BE2C (cell line): ENCODE results near the gene SEMA7A.

Experiments used
- DNase-seq: peaks from one replicate; pipeline ENCODE4 v3.0.0-alpha.2; 2020
- H3K27me3 ChIP-seq: fragments of 250-450 bp; sonication (Bioruptor Pico); 2 replicates; pipeline ENCODE4 v1.5.1; 2020; ENCODE audit warnings: mild to moderate bottlenecking
- H3K36me3 ChIP-seq: fragments of 250-450 bp; sonication (Bioruptor Pico); 2 replicates; pipeline ENCODE4 v1.5.1; 2020; ENCODE audit warnings: mild to moderate bottlenecking
- H3K4me1 ChIP-seq: fragments of 250-450 bp; sonication (Bioruptor Pico); 2 replicates; pipeline ENCODE4 v1.5.1; 2020
- H3K4me3 ChIP-seq: 2 replicates; pipeline ENCODE4 v1.5.1; 2011; ENCODE audit warnings: low read depth, low read length
- H3K9me3 ChIP-seq: fragments of 250-450 bp; sonication (Bioruptor Pico); 2 replicates; pipeline ENCODE4 v1.5.1; 2020
- TF ChIP-seq, protein P1 (sequence below): IDR thresholded peaks from 2 replicates; pipeline ENCODE4 v1.5.1; 2012; ENCODE audit warnings: mild to moderate bottlenecking, low read depth, low read length

Gene SEMA7A

DNA sequence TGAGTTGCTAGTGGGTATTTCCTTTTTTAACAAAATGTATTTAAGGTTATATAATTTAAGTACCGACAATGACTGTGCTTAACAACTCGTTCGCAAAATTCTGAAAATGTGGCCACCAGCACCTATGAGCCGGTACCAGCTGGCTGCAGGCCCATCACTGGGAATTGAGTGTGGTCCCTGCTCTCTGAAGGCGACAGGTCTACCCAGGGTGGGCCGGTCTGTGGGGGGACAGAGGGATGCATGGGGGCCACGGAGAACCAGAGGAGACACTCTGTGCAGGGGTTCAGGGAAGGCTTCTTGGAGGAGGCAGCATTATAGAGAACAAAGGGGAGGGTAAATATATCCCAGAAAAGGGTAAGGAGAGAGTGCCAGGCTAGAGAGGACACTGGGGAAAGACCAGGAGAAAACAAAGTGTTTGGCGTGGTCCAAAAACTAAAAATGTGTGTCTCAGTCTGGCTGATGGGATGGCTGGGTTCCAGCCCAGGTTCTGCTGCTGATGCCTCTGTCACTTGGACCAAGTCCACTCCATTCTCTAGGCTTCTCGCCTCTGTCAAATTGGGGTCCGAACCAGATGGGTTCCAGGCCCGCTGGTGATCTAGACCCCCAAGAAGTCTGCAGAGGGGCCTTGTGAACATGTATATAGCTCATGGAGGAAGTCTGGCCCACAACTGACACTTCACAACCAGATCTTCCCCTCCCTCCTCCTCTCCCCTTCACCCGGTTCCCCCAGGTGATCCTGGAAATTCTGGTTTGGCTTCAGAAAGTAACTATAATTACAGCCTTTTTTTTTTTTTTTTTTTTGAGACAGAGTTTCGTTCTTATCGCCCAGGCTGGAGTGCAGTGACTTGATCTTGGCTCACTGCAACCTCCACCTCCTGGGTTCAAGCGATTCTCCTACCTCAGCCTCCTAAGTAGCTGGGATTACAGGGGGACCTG, 55.7 kb downstream of the SEMA7A start:
- Histone ChIP-seq H3K36me3 (no peaks in the 10 kb centered on the region), H3K9me3 (no peaks in the 10 kb centered on the region), H3K27me3 (no peaks in the 10 kb centered on the region), H3K4me1 (peaks cover 3% of the 10 kb centered on the region; the same call in 1 of the 2 replicates), H3K4me3 (no peak overlapping the region)
- TF ChIP-seq, protein P1, sequence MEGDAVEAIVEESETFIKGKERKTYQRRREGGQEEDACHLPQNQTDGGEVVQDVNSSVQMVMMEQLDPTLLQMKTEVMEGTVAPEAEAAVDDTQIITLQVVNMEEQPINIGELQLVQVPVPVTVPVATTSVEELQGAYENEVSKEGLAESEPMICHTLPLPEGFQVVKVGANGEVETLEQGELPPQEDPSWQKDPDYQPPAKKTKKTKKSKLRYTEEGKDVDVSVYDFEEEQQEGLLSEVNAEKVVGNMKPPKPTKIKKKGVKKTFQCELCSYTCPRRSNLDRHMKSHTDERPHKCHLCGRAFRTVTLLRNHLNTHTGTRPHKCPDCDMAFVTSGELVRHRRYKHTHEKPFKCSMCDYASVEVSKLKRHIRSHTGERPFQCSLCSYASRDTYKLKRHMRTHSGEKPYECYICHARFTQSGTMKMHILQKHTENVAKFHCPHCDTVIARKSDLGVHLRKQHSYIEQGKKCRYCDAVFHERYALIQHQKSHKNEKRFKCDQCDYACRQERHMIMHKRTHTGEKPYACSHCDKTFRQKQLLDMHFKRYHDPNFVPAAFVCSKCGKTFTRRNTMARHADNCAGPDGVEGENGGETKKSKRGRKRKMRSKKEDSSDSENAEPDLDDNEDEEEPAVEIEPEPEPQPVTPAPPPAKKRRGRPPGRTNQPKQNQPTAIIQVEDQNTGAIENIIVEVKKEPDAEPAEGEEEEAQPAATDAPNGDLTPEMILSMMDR, result no peak
- DNase-seq, result no peak

DNA sequence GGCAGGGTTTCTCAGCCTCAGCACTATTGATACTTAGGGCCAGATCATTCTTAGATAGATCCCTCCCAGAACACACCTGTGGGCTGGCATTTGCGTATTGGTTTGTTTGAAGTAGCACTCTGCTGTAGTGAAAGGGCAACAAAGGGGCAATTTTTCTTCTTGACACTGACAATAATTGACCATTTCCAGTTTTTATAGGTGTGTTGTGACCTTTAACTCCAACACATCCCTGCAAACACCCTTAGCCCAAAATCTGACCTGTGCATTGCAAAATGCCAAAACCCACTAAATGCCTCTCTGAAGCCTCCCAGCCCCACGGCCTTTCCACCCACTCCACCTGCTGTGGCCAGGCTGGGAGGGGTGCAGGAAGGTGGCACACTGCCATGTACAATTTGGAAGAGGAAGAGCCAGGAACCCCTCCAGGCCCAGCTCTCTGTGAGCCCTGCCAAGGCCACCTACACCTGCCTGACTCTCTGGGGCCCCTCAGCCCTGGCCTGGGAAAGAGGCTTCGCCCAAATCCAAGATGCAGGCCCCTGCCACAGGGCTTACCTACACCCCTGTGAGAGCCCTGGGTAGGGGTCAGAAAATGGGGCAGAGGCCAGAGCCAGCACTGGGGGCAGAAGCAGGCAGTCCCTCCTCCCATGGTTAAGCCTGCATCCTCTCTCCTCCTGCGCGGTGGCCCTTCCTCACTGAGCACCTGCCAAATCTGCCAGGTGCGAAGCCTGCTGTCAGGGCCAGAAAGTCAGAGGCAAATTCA, 56.8 kb downstream of the SEMA7A start:
- TF ChIP-seq, protein P1, result no peak
- Histone ChIP-seq H3K36me3 (no peaks in the 10 kb centered on the region), H3K4me3 (no peak overlapping the region), H3K4me1 (peaks cover 3% of the 10 kb centered on the region; the same call in 1 of the 2 replicates), H3K9me3 (no peaks in the 10 kb centered on the region), H3K27me3 (no peaks in the 10 kb centered on the region)
- no peak for DNase-seq

DNA sequence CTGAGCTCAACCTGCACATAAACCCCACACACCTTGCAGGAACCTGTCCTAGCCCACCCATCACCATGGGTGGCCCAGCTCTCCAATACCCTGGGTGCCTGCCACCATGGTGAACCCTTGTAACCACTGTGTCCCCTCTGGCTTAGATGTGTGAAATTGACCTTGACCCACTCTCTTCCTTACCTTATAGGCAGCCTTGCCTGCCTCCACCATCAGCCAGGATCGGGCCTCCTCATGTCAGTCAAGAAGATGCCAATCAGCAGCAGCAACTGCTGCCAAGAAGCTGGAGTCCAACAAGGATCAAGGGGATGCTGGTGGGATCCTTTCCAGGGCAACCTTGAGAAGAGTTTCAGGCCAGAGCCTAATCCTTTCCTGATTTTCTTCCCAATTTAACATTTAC, 57.5 kb downstream of the SEMA7A start:
- peaks cover 3% of the 10 kb centered on the region; the same call in 1 of the 2 replicates for H3K4me1 ChIP-seq
- H3K4me3 ChIP-seq, result no peak overlapping the region
- no peaks in the 10 kb centered on the region for H3K9me3 ChIP-seq
- TF ChIP-seq, protein P1, result no peak
- H3K36me3 ChIP-seq, result no peaks in the 10 kb centered on the region
- DNase-seq, result no peak
- H3K27me3 ChIP-seq, result no peaks in the 10 kb centered on the region

DNA sequence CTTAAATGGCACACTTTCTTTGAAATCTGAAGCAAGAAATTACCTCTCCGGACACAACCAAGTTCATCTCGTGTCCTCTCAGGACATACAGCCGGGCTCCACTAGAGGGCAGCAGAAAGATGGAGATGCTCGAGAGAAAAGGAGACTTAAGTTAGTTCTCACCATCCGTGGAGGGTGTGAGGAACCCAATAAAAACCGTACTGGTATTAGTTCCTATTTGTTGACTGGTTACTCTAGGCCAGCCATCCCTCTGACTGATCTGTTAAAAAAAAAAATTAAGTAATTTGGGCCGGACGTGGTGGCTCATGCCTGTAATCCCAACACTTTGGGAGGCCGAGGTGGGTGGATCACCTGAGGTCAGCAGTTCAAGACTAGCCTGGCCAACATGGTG, 58.5 kb downstream of the SEMA7A start:
- TF ChIP-seq, protein P1, result peak; percentile 98
- Histone ChIP-seq H3K27me3 (no peaks in the 10 kb centered on the region; the same call in 1 of the 2 replicates), H3K9me3 (no peaks in the 10 kb centered on the region), H3K36me3 (no peaks in the 10 kb centered on the region), H3K4me1 (peaks cover 3% of the 10 kb centered on the region; the same call in 1 of the 2 replicates), H3K4me3 (peak overlapping the region; percentile 74; the same call in 1 of the 2 replicates)
- DNase-seq, result peak; percentile 84

DNA sequence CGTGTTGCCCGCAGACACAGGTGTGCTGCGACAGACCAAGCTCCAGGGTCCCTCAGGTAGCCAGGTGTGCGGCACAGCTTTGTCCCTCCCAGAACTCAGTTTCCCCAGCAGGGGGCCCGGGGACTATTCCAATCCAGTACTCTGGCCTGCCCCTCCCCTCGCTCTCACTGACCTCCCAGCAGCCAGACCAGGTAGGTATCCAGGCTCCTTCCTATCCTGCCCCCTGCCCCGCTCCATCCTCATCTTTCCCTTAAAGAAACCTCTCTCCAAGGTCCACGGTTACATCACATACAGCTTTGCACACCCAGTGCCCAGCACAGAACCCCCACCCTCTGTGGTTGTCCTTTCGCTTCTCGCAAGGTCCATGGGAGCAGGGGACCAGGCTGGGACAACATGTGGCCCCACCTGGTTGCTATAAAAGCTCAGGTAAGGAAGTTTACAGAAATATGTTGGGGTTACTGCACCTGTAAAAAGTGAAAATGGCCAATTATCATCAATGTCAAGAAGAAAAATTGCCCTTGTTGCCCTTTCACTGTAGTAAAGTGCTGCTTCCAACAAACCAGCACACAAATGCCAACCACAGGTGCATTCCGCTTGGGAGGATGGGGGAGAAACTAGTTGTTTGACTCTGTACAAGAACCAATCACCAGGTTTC, 59.0 kb downstream of the SEMA7A start:
- H3K4me1 ChIP-seq, result peaks cover 3% of the 10 kb centered on the region; the same call in 1 of the 2 replicates
- no peaks in the 10 kb centered on the region for H3K9me3 ChIP-seq
- no peaks in the 10 kb centered on the region; the same call in 1 of the 2 replicates for H3K27me3 ChIP-seq
- no peaks in the 10 kb centered on the region for H3K36me3 ChIP-seq
- peak overlapping the region; percentile 74 for H3K4me3 ChIP-seq
- no peak for DNase-seq
- TF ChIP-seq, protein P1, result no peak
